ENCODE results near the gene ANO2. TPM values are rescaled to one million over a fixed set of nuclear protein-coding genes. Genes with fewer than 3 reads are reported as not detected.

The ANO2 gene
- total RNA-seq, 1 donor from 2014 or later = 8.7 TPM

- no peak for DNase-seq (ENCODE audit: low spot score)
Observed at GRCh38 chr12:5783289-5783920, 161.7 kb downstream of the ANO2 start.

GRCh38 chr12:5780536-5780935, 164.5 kb downstream of the ANO2 start:
- no peak for DNase-seq (ENCODE audit: low spot score)

- DNase-seq (ENCODE audit: low spot score) = no peak
Observed at GRCh38 chr12:5779401-5779800, 165.7 kb downstream of the ANO2 start.

- DNase-seq (ENCODE audit: low spot score) = no peak
Observed at GRCh38 chr12:5778821-5779220, 166.2 kb downstream of the ANO2 start.

GRCh38 chr12:5777451-5777850, 167.6 kb downstream of the ANO2 start:
- DNase-seq (ENCODE audit: low spot score) = no peak

- DNase-seq (ENCODE audit: low spot score) = no peak
Observed at GRCh38 chr12:5776091-5776490, 169.0 kb downstream of the ANO2 start.

- no peak for DNase-seq (ENCODE audit: low spot score)
Observed at GRCh38 chr12:5773550-5773949, 171.5 kb downstream of the ANO2 start.

GRCh38 chr12:5771756-5772155, 173.3 kb downstream of the ANO2 start:
- DNase-seq (ENCODE audit: low spot score) = no peak

- no peak for DNase-seq (ENCODE audit: low spot score)
Observed at GRCh38 chr12:5770727-5771126, 174.3 kb downstream of the ANO2 start.

GRCh38 chr12:5768581-5769196, 176.4 kb downstream of the ANO2 start:
- DNase-seq (ENCODE audit: low spot score) = peak; percentile 57

GRCh38 chr12:5768171-5768570, 176.9 kb downstream of the ANO2 start:
- no peak for DNase-seq (ENCODE audit: low spot score)

GRCh38 chr12:5758347-5758746, 186.7 kb downstream of the ANO2 start:
- DNase-seq (ENCODE audit: low spot score) = no peak

- no peak for DNase-seq (ENCODE audit: low spot score)
Observed at GRCh38 chr12:5756338-5756842, 188.7 kb downstream of the ANO2 start.

- no peak for DNase-seq (ENCODE audit: low spot score)
Observed at GRCh38 chr12:5748027-5748426, 197.0 kb downstream of the ANO2 start.

- no peak for DNase-seq (ENCODE audit: low spot score)
Observed at GRCh38 chr12:5746917-5747316, 198.1 kb downstream of the ANO2 start.

GRCh38 chr12:5746036-5746908, 198.8 kb downstream of the ANO2 start:
- no peak for DNase-seq (ENCODE audit: low spot score)

- DNase-seq (ENCODE audit: low spot score) = peak; percentile 84
Observed at GRCh38 chr12:5745251-5745888, 199.7 kb downstream of the ANO2 start.

- no peak for DNase-seq (ENCODE audit: low spot score)
Observed at GRCh38 chr12:5742258-5742657, 202.8 kb downstream of the ANO2 start.

GRCh38 chr12:5739917-5740316, 205.1 kb downstream of the ANO2 start:
- no peak for DNase-seq (ENCODE audit: low spot score)

GRCh38 chr12:5737778-5738177, 207.3 kb downstream of the ANO2 start:
- no peak for DNase-seq (ENCODE audit: low spot score)

- DNase-seq (ENCODE audit: low spot score) = no peak
Observed at GRCh38 chr12:5736527-5736926, 208.5 kb downstream of the ANO2 start.

GRCh38 chr12:5736016-5736415, 209.0 kb downstream of the ANO2 start:
- DNase-seq (ENCODE audit: low spot score) = no peak

All from umbilical cord (tissue), 2 donors.